RPMI7951 (cell line): ENCODE results near the gene SLC52A3. TPM values are rescaled to one million over a fixed set of nuclear protein-coding genes. Genes with fewer than 3 reads are reported as not detected.

Experiments used
- DNase-seq: peaks from one replicate; pipeline ENCODE4 v3.0.0-alpha.2; 2012; ENCODE audit warnings: low read depth
- total RNA-seq: library from RNA; depleted of rRNA; stranded (reverse); fragments of >200 nt; shearing (Covaris generic); gene quantifications from 2 replicates; pipeline ENCODE4 v1.2.3, GENCODE V29; 2014

The SLC52A3 gene
- total RNA-seq, 1 experiment from 2014 or later = not detected

GRCh38 chr20:766906-767305 lies 1.4 kb downstream of the SLC52A3 start:
- DNase-seq = no peak

- no peak for DNase-seq
Observed at GRCh38 chr20:764255-764654, 4.0 kb downstream of the SLC52A3 start.

GRCh38 chr20:761418-762381 lies 6.6 kb downstream of the SLC52A3 start:
- DNase-seq = no peak

GRCh38 chr20:760751-761417 lies 7.4 kb downstream of the SLC52A3 start:
- DNase-seq = no peak

- no peak for DNase-seq
Observed at GRCh38 chr20:757506-757905, 10.8 kb downstream of the SLC52A3 start.

- no peak for DNase-seq
Observed at GRCh38 chr20:755941-756340, 12.4 kb downstream of the SLC52A3 start.

GRCh38 chr20:754904-755303 lies 13.4 kb downstream of the SLC52A3 start:
- DNase-seq = no peak

GRCh38 chr20:753897-754635 lies 14.2 kb downstream of the SLC52A3 start:
- DNase-seq = no peak

GRCh38 chr20:753136-753535 lies 15.2 kb downstream of the SLC52A3 start:
- no peak for DNase-seq

- no peak for DNase-seq
Observed at GRCh38 chr20:752291-752690, 16.0 kb downstream of the SLC52A3 start.

GRCh38 chr20:751761-752160 lies 16.5 kb downstream of the SLC52A3 start:
- DNase-seq = no peak

- DNase-seq = peak; percentile 23
Observed at GRCh38 chr20:750801-751200, 17.5 kb downstream of the SLC52A3 start.

GRCh38 chr20:745683-746301 lies 22.5 kb downstream of the SLC52A3 start:
- no peak for DNase-seq

GRCh38 chr20:742156-742555 lies 26.1 kb downstream of the SLC52A3 start:
- no peak for DNase-seq

- no peak for DNase-seq
Observed at GRCh38 chr20:741620-742019, 26.7 kb downstream of the SLC52A3 start.

- no peak for DNase-seq
Observed at GRCh38 chr20:740162-740561, 28.1 kb downstream of the SLC52A3 start.

- no peak for DNase-seq
Observed at GRCh38 chr20:739736-740135, 28.6 kb downstream of the SLC52A3 start.

- DNase-seq = no peak
Observed at GRCh38 chr20:733861-734260, 34.4 kb downstream of the SLC52A3 start.

- no peak for DNase-seq
Observed at GRCh38 chr20:732727-733126, 35.6 kb downstream of the SLC52A3 start.

- no peak for DNase-seq
Observed at GRCh38 chr20:731891-732560, 36.3 kb downstream of the SLC52A3 start.

- no peak for DNase-seq
Observed at GRCh38 chr20:730005-730404, 38.3 kb downstream of the SLC52A3 start.
